Bronchial epithelial cell (primary cell): Measurements from ENCODE around the gene LRP1B. TPM values are rescaled to one million over a fixed set of nuclear protein-coding genes. Genes with fewer than 3 reads are reported as not detected.

Source experiments
- DNase-seq: peaks from one replicate; pipeline ENCODE4 v3.0.0-alpha.2; 2010; ENCODE audit warnings: low read depth
- FAIRE-seq: peaks from 2 replicates; lab custom pipeline; 2011; peaks lifted over from hg19 to GRCh38; lab: Jason Lieb, UNC
- H3K27me3 ChIP-seq: 2 replicates; pipeline ENCODE4 v1.5.1; 2011; ENCODE audit warnings: low read length; ENCODE audit not compliant: control insufficient read depth, insufficient read depth
- H3K36me3 ChIP-seq: 2 replicates; pipeline ENCODE4 v1.5.1; 2011; ENCODE audit warnings: low read length; ENCODE audit not compliant: control insufficient read depth, insufficient read depth
- H3K4me3 ChIP-seq: 2 replicates; pipeline ENCODE4 v1.5.1; 2011; ENCODE audit warnings: mild to moderate bottlenecking, low read depth, low read length, control low read depth
- CTCF ChIP-seq: IDR thresholded peaks from 2 replicates; pipeline ENCODE4 v1.5.1; 2011; ENCODE audit warnings: mild to moderate bottlenecking, moderate library complexity, low read length, control low read depth, inconsistent platforms; ENCODE audit not compliant: insufficient read depth, severe bottlenecking
- total RNA-seq: library from RNA; depleted of rRNA; stranded (reverse); fragments of >200 nt; gene quantifications from 2 replicates; pipeline ENCODE4 v1.2.1, GENCODE V29; 2014

The LRP1B gene
- total RNA-seq, 1 donor from 2014 or later = under 0.01 TPM

DNA sequence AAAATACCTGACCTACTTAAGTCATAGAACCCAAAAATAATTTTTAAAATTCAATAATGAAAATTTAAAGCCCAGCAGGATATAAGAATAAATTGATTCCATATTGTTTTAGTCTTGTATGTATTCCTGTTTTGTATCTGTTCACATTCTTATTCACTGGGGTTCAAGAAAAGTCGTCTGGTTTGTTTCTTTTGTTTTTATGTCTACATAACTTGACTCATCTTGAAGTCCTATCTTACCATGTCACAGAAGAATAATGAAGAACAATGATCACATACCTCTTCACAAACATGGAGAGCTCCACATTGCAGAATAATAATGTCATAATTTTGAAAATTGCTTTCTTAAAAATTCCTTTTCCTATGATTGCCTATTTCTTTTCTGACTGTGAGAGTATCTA, 43.4 kb upstream of the LRP1B start:
- H3K4me3 ChIP-seq = no peak overlapping the region
- TF ChIP-seq CTCF = no peak
- DNase-seq (peak; percentile 9), FAIRE-seq (no peak)
- no peaks in the 10 kb centered on the region for H3K36me3 ChIP-seq
- no peaks in the 10 kb centered on the region for H3K27me3 ChIP-seq

GRCh38 chr2:142170847-142171246, 40.0 kb upstream of the LRP1B start:
- Histone ChIP-seq H3K4me3 (no peak overlapping the region), H3K27me3 (no peaks in the 10 kb centered on the region), H3K36me3 (no peaks in the 10 kb centered on the region)
- no peak for DNase-seq
- no peak for TF ChIP-seq CTCF
- FAIRE-seq = no peak

DNA sequence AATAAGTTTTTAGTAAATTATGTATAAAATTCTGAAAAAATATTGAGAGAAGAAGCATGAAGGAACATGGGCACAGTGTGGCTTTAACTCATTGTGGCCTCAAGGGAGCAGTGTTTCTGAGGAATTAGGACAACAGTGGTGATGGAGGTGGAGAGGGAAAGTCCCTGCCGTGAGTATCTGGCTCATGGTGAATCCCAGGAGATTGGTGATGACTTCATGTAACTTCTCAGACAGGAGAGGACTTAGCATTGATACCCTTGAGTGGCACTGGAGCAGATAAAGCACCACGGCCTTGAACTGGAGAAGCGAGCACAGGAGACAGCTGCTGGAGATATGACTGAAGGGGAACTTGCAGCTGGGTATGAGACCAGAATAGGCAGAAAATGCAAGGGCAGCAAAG, 35.0 kb upstream of the LRP1B start:
- peak; percentile 41 for TF ChIP-seq CTCF
- FAIRE-seq (no peak), DNase-seq (peak; percentile 82)
- no peak overlapping the region for H3K4me3 ChIP-seq
- no peaks in the 10 kb centered on the region for H3K36me3 ChIP-seq
- H3K27me3 ChIP-seq = no peaks in the 10 kb centered on the region

GRCh38 chr2:142153601-142154000, 22.8 kb upstream of the LRP1B start:
- TF ChIP-seq CTCF = no peak
- DNase-seq (no peak), FAIRE-seq (no peak)
- H3K27me3 ChIP-seq = no peaks in the 10 kb centered on the region
- no peaks in the 10 kb centered on the region for H3K36me3 ChIP-seq
- H3K4me3 ChIP-seq = no peak overlapping the region

- FAIRE-seq (no peak), DNase-seq (no peak)
- H3K27me3 ChIP-seq = no peaks in the 10 kb centered on the region
- TF ChIP-seq CTCF = no peak
- no peaks in the 10 kb centered on the region for H3K36me3 ChIP-seq
- H3K4me3 ChIP-seq = no peak overlapping the region
Measured at GRCh38 chr2:142150453-142150852, 19.6 kb upstream of the LRP1B start.

GRCh38 chr2:142144547-142144946, 13.7 kb upstream of the LRP1B start:
- no peak for TF ChIP-seq CTCF
- no peak for DNase-seq
- no peaks in the 10 kb centered on the region for H3K27me3 ChIP-seq
- FAIRE-seq = no peak
- no peaks in the 10 kb centered on the region for H3K36me3 ChIP-seq
- no peak overlapping the region for H3K4me3 ChIP-seq
